ENCODE results near the gene TTLL10.

The TTLL10 gene

DNA sequence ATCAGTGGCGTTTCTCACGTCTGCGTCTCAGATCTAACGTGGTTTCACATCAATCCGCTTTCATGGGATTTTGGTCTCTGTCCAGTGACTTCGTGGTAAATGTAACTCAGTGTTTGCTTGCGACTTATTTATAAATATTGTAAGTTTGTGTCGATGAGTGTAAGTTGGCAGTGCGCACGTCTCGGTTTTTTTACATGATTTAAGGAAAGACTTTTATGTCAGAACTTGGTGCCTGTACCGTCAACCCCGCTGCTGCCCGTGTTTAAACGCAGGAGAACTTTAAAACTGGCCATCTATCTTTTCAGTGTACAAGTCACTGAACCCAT, 59.9 kb downstream of the TTLL10 start:
- Histone ChIP-seq H3K9me3 (no peaks in the 10 kb centered on the region), H3K27me3 (peaks cover 0 to 17% of the 10 kb centered on the region in 2 donors), H3K36me3 (peaks cover 2 to 28% (median 5%) of the 10 kb centered on the region in 3 donors), H3K4me3 (no peak overlapping the region), H3K27ac (no peak overlapping the region), H3K4me1 (peaks cover 0 to 51% (median 32%) of the 10 kb centered on the region in 4 donors)
- intact Hi-C loops (cut with DNase I; ENCODE audit: low total_unique reads), result loop anchor here (5.0 kb wide), 1 partner anchor 111 kb away; no protein-coding TSS in a partner anchor
- TF ChIP-seq, protein P1, sequence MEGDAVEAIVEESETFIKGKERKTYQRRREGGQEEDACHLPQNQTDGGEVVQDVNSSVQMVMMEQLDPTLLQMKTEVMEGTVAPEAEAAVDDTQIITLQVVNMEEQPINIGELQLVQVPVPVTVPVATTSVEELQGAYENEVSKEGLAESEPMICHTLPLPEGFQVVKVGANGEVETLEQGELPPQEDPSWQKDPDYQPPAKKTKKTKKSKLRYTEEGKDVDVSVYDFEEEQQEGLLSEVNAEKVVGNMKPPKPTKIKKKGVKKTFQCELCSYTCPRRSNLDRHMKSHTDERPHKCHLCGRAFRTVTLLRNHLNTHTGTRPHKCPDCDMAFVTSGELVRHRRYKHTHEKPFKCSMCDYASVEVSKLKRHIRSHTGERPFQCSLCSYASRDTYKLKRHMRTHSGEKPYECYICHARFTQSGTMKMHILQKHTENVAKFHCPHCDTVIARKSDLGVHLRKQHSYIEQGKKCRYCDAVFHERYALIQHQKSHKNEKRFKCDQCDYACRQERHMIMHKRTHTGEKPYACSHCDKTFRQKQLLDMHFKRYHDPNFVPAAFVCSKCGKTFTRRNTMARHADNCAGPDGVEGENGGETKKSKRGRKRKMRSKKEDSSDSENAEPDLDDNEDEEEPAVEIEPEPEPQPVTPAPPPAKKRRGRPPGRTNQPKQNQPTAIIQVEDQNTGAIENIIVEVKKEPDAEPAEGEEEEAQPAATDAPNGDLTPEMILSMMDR (IDR thresholded peaks at IDR 0.05), result no peak
- no peak for DNase-seq

DNA sequence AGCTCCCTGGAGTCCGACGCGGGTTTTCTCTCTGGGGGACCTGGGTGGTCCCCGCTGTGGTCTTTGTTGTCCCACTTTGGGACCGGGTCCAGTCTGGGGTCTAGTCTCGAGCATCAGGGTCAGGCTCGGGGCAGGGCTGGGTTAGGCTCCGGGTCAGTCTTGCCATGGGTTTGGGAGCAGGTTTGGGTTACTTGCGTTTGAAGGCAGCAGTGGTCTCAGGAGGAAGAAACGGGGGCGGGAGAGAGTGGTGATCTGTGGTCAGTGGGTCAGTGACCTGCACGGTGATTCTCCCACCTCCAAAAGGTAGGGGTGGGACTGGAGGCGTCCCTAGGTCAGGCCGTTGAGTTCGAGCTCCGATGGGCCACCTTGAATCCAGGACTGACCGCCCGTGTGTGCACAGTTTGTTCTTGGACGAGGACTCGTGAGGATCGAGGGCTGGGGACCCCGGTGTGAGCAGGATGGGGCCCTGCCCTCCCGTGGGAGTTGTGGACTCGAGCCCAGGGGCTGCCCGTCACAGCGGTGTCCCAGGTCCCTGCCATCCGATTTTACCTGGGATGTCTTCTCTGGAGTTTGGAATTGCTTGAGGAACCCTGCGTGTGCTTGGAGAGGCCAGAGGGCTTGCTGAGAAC, 60.6 kb downstream of the TTLL10 start:
- no peak for DNase-seq
- Histone ChIP-seq H3K9me3 (no peaks in the 10 kb centered on the region), H3K36me3 (peaks cover 0 to 21% (median 0%) of the 10 kb centered on the region in 3 donors), H3K27ac (no peak overlapping the region), H3K27me3 (peaks cover 0 to 25% of the 10 kb centered on the region in 2 donors), H3K4me1 (peaks cover 0 to 52% (median 28%) of the 10 kb centered on the region in 4 donors), H3K4me3 (no peak overlapping the region)
- TF ChIP-seq, protein P1 (IDR thresholded peaks at IDR 0.05), result no peak
- intact Hi-C loops (cut with DNase I; ENCODE audit: low total_unique reads), result loop anchor here (5.0 kb wide), 1 partner anchor 112 kb away; no protein-coding TSS in a partner anchor

DNA sequence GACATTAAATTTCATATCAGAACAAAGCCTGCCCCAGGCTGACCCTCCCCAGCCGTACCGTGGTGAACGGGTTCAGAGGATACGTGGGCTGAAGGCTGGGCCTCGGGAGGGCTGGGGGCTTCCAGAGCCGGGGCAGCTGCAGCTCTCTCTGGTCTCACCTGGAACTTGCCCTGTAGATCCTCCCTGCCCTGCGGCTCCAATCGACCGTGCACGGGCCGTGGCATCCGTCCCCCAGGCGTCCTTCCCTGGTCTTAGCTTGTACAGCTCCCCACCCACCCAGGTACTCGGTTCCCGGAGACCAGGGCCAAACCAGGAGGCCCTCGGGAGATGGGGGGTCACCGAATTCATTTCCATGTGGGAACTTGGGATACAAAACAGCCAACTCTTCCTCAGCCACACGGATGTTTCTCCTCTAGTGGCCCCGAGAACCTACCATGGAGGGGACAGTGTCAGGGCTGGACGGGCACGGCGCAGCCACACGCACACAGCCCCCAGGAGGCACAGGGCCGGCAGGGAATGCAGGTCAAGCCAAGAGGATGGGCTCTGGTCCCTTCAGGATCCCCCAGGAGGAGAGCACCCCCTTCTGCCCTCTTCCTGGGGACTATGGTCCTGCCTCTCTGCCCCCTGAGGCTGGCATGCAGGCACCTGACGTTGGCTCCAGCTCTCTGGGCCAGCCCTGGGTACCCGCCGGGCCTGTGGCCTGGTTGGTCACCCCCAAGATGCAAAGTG, 61.5 kb downstream of the TTLL10 start:
- intact Hi-C loops (cut with DNase I; ENCODE audit: low total_unique reads), result no loop called here
- TF ChIP-seq, protein P1 (IDR thresholded peaks at IDR 0.05), result no peak
- peaks cover 0 to 34% of the 10 kb centered on the region in 2 donors for H3K27me3 ChIP-seq

DNA sequence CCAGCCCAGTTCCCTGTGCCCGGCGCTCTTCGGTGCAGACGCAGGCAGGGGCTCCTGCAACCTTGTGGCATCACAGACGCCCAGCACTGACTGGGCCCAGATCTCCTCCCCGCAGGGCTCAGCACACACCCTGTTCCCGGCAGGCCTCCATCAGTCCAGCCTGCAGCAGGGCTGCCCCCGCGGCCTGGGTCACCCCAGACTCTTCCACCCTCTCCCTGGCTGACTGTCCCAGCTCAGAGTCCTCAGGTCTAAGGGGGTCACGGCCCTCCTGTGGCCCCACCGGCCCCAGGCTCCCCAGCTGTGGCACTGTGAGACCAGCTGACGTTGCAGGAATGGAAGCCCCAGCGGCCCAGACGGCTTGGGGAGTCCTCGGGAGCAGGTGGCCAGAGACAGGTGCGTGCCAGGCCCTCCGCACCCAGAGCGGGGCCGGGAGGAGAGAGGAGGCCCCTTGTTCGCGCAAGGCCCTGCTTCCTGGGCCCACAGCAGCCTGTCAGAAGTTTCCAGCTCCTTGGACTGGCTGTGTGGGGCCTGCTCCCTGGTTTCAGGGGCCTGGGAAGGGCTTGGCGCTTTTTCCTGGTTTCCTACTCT, 62.6 kb downstream of the TTLL10 start:
- no peak for DNase-seq
- Histone ChIP-seq H3K27me3 (peaks cover 0 to 44% of the 10 kb centered on the region in 2 donors), H3K9me3 (no peaks in the 10 kb centered on the region), H3K27ac (no peak overlapping the region), H3K36me3 (peaks cover 0 to 20% (median 0%) of the 10 kb centered on the region in 3 donors), H3K4me3 (no peak overlapping the region), H3K4me1 (peaks cover 0 to 40% (median 11%) of the 10 kb centered on the region in 4 donors)
- intact Hi-C loops (cut with DNase I; ENCODE audit: low total_unique reads), result no loop called here
- TF ChIP-seq, protein P1 (IDR thresholded peaks at IDR 0.05), result no peak

More for the DNA sequence above, 61.5 kb downstream of the TTLL10 start:
- no peaks in the 10 kb centered on the region for H3K9me3 ChIP-seq
- H3K27ac ChIP-seq, result no peak overlapping the region
- peaks cover 0 to 50% (median 19%) of the 10 kb centered on the region in 4 donors for H3K4me1 ChIP-seq
- no peak overlapping the region for H3K4me3 ChIP-seq
- DNase-seq, result no peak
- peaks cover 0 to 20% (median 0%) of the 10 kb centered on the region in 3 donors for H3K36me3 ChIP-seq

DNA sequence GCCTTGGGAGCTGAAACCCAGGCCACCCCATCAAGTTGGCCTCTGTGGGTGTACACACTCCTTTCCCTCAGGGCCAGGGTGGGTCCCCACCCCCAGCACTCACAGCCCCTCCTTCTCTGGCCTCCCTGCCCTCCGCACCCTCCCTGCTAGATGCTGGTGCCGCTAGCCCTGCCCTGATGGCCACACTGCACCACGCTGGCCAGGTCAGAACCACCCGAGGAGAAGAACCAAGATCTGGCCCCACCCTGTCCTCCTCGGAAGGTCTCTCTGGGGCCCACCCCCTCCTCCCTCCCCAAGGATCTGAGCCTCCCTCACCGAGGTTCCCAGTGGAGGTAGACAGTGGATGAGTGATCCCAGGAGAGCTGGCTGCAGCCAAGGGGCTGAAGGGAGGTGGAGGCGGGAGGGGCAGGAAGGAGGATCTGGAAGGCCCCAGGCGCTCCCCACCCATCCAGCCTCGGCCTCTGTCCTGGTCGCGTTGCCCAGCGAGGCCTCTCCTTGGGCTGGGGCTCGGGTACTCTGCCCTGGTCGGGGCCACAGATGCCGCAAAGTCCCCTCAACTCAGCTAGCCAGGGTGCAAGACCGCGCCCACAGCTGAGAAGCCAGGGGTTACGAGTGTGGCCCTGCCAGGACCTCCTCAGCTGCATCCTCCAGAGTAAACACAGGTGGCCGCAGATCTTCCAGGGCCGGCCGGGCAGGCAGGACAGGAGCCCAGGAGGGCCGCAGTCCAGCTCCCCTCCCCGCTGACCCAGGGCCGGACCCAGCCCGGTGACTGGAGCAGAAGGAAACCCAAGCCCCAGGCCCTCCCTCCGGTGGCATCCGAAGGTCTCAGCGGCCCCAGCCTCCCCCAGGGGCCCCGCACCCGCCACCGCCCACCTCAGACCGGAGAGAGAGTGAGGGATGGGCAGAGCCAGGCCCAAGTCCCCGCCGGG, 63.5 kb downstream of the TTLL10 start:
- intact Hi-C loops (cut with DNase I; ENCODE audit: low total_unique reads), result no loop called here
- no peak for DNase-seq
- peaks cover 0 to 40% (median 11%) of the 10 kb centered on the region in 4 donors for H3K4me1 ChIP-seq

More for the DNA sequence above, 63.5 kb downstream of the TTLL10 start:
- H3K27ac ChIP-seq, result no peak overlapping the region
- H3K4me3 ChIP-seq, result no peak overlapping the region
- H3K9me3 ChIP-seq, result no peaks in the 10 kb centered on the region
- H3K36me3 ChIP-seq, result peaks cover 0 to 26% (median 2%) of the 10 kb centered on the region in 3 donors
- H3K27me3 ChIP-seq, result peaks cover 0 to 46% of the 10 kb centered on the region in 2 donors
- TF ChIP-seq, protein P1 (IDR thresholded peaks at IDR 0.05), result no peak

All from tibial artery (tissue), 4 donors.